Endodermal cell (in vitro differentiated cells): ENCODE measurements around the gene METTL13. TPM values are rescaled to one million over a fixed set of nuclear protein-coding genes. Genes with fewer than 3 reads are reported as not detected.

Source experiments
- DNase-seq: peaks from one replicate; pipeline ENCODE4 v3.0.0-alpha.2; 2017
- H3K27ac ChIP-seq: 2 replicates; pipeline ENCODE4 v1.5.1; 2013; ENCODE audit warnings: mild to moderate bottlenecking, low read depth, low read length, moderate library complexity
- H3K27me3 ChIP-seq: 2 replicates; pipeline ENCODE4 v1.6.1; 2013; ENCODE audit warnings: mild to moderate bottlenecking, low read length, moderate library complexity; ENCODE audit not compliant: insufficient read depth, control insufficient read depth, poor library complexity, severe bottlenecking
- H3K36me3 ChIP-seq: 2 replicates; pipeline ENCODE4 v1.7.0; 2013; ENCODE audit warnings: mild to moderate bottlenecking, low read length, moderate library complexity; ENCODE audit not compliant: control insufficient read depth, insufficient read depth
- H3K4me1 ChIP-seq: one replicate; pipeline ENCODE4 v1.7.0; 2013; ENCODE audit warnings: low read length; ENCODE audit not compliant: control insufficient read depth, insufficient read depth
- H3K4me3 ChIP-seq: 2 replicates; pipeline ENCODE4 v1.5.1; 2013; ENCODE audit warnings: mild to moderate bottlenecking, low read length, moderate library complexity
- H3K9ac ChIP-seq: 2 replicates; pipeline ENCODE4 v1.6.1; 2013; ENCODE audit warnings: mild to moderate bottlenecking, low read length, moderate library complexity; ENCODE audit not compliant: poor library complexity, severe bottlenecking; ENCODE audit errors: extremely low read depth
- H3K9me3 ChIP-seq: 2 replicates; pipeline ENCODE4 v1.6.1; 2013; ENCODE audit warnings: mild to moderate bottlenecking, low read length, moderate library complexity; ENCODE audit not compliant: control insufficient read depth
- H3K27ac Mint-ChIP-seq: 2 replicates; pipeline ENCODE4 v1.8.0; 2020; ENCODE audit warnings: mixed read lengths
- H3K27me3 Mint-ChIP-seq: 2 replicates; pipeline ENCODE4 v1.8.0; 2021; ENCODE audit warnings: mild to moderate bottlenecking, mixed read lengths; ENCODE audit not compliant: insufficient read depth
- H3K36me3 Mint-ChIP-seq: 2 replicates; pipeline ENCODE4 v1.8.0; 2020; ENCODE audit warnings: low read depth, mixed read lengths
- H3K4me1 Mint-ChIP-seq: 2 replicates; pipeline ENCODE4 v1.8.0; 2020; ENCODE audit warnings: mixed read lengths
- H3K4me3 Mint-ChIP-seq: 2 replicates; pipeline ENCODE4 v1.8.0; 2020; ENCODE audit warnings: mild to moderate bottlenecking, moderate library complexity, mixed read lengths
- H3K9me3 Mint-ChIP-seq: 2 replicates; pipeline ENCODE4 v1.8.0; 2020; ENCODE audit warnings: mild to moderate bottlenecking, mixed read lengths
- WGBS, 2 experiments: methylation state at CpG; one replicate each; pipeline versions ENCODE4 v1.1.5 to v1.1.7; 2013; ENCODE audit warnings: missing lambda C conversion rate in 2 of 2, mixed read lengths in 1 of 2; ENCODE audit not compliant: insufficient coverage in 1 of 2, insufficient read length in 1 of 2; 5-methylcytosine and 5-hydroxymethylcytosine counted together
- total RNA-seq, 2 donors: library from RNA; stranded (reverse); fragmentation: NEBNext Ultra II Directional in 1 of 2; extraction: Animal tissue kit (Norgen Biotek cat#: 25700) in 1 of 2; gene quantifications; 2 replicates in 1 of 2; 3 replicates in 1 of 2; pipeline ENCODE4 v1.2.1, GENCODE V29; 2021
- TF ChIP-seq, protein P1 (sequence below): fragments of 200-600 bp; sonication (generic); conservative IDR thresholded peaks from 2 replicates; pipeline ENCODE4 v1.5.0; 2021; ENCODE audit warnings: antibody characterized with exemption, mild to moderate bottlenecking

The METTL13 gene
- total RNA-seq, 2 donors from 2014 or later: 32.1 to 38.5 TPM

DNA sequence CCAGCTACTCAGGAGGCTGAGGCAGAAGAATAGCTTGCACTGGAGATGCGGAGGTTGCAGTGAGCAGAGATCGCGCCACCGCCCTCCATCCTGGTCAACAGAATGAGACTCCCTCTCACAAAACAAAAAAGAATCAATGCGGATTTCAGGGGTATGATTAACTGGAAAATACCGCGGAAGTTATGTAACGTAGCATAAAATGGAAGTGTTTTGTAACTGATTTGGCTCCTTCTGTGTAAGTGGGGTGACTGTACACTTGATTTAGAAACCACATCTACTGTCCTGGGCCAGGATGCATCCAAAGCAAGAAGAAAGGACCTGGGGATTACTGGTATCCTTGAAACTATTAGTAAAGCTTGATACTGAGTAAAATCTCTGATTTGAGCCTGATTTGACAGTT, 36.5 kb upstream of the METTL13 start:
- Histone ChIP-seq H3K9ac (no peak overlapping the region), H3K27me3 (no peaks in the 10 kb centered on the region), H3K27ac (no peak overlapping the region), H3K4me3 (no peak overlapping the region), H3K9me3 (no peaks in the 10 kb centered on the region), H3K36me3 (no peaks in the 10 kb centered on the region), H3K4me1 (no peaks in the 10 kb centered on the region)
- peaks cover 14% of the 10 kb centered on the region for H3K4me1 Mint-ChIP-seq
- H3K27me3 Mint-ChIP-seq: no peaks in the 10 kb centered on the region
- no peaks in the 10 kb centered on the region for H3K9me3 Mint-ChIP-seq
- H3K36me3 Mint-ChIP-seq: no peaks in the 10 kb centered on the region
- 96 to 100% methylated on average over 3 to 8 of the region's 8 CpGs for WGBS, 2 experiments
- TF ChIP-seq, protein P1, sequence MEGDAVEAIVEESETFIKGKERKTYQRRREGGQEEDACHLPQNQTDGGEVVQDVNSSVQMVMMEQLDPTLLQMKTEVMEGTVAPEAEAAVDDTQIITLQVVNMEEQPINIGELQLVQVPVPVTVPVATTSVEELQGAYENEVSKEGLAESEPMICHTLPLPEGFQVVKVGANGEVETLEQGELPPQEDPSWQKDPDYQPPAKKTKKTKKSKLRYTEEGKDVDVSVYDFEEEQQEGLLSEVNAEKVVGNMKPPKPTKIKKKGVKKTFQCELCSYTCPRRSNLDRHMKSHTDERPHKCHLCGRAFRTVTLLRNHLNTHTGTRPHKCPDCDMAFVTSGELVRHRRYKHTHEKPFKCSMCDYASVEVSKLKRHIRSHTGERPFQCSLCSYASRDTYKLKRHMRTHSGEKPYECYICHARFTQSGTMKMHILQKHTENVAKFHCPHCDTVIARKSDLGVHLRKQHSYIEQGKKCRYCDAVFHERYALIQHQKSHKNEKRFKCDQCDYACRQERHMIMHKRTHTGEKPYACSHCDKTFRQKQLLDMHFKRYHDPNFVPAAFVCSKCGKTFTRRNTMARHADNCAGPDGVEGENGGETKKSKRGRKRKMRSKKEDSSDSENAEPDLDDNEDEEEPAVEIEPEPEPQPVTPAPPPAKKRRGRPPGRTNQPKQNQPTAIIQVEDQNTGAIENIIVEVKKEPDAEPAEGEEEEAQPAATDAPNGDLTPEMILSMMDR: no peak
- H3K4me3 Mint-ChIP-seq: no peak overlapping the region
- no peak for DNase-seq
- H3K27ac Mint-ChIP-seq: no peak overlapping the region

DNA sequence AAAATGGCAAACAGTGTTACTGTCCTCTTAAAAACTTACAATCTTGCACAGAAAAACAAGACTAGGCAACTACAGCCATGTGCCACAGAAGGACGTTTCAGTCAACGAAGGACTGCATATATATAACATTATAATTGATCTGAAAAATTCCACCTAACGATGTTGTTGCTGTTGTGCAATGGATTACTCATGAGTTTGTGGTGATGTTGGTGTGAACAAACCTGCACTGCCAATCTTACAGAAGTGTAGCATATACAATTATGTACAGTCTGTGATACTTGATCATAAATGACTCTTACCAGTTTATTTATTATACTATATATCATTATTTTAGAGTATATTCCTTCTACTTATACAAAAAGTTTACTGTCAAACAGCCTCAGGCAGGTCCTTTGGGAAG, 32.8 kb upstream of the METTL13 start:
- no peak overlapping the region for H3K9ac ChIP-seq
- Mint-ChIP-seq H3K27ac (no peak overlapping the region), H3K9me3 (no peaks in the 10 kb centered on the region), H3K4me1 (no peaks in the 10 kb centered on the region), H3K36me3 (no peaks in the 10 kb centered on the region), H3K27me3 (no peaks in the 10 kb centered on the region), H3K4me3 (no peak overlapping the region)
- 100% methylated on average over 1 of the region's 3 CpGs; no CpG with 5 or more reads in 1 of the 2 experiments for WGBS, 2 experiments
- H3K4me1 ChIP-seq: no peaks in the 10 kb centered on the region
- H3K27ac ChIP-seq: no peak overlapping the region
- H3K36me3 ChIP-seq: no peaks in the 10 kb centered on the region
- no peak for DNase-seq
- no peaks in the 10 kb centered on the region for H3K27me3 ChIP-seq
- H3K9me3 ChIP-seq: no peaks in the 10 kb centered on the region
- H3K4me3 ChIP-seq: no peak overlapping the region
- TF ChIP-seq, protein P1: no peak

DNA sequence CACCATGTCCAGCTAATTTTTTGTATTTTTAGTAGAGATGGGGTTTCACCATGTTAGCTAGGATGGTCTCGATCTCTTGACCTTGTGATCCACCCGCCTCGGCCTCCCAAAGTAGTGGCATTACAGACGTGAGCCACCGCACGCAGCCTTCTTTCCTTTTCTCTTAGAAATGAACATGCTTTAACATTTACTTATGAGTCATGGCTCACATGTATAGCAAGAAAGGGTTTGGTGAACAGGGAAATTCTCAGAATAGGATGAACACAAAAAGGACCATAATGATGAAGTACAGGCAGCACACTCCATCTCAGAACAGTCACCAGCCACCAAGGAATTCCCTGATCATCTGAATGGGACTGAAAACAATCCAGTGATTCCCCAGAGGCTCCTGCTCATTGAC, 30.2 kb upstream of the METTL13 start:
- no peak for DNase-seq
- Histone ChIP-seq H3K9ac (no peak overlapping the region), H3K36me3 (no peaks in the 10 kb centered on the region), H3K4me1 (no peaks in the 10 kb centered on the region), H3K9me3 (no peaks in the 10 kb centered on the region), H3K27me3 (no peaks in the 10 kb centered on the region), H3K4me3 (no peak overlapping the region), H3K27ac (no peak overlapping the region)
- Mint-ChIP-seq H3K9me3 (peaks cover 2% of the 10 kb centered on the region), H3K4me1 (peaks cover 4% of the 10 kb centered on the region), H3K4me3 (no peak overlapping the region), H3K27ac (no peak overlapping the region), H3K36me3 (no peaks in the 10 kb centered on the region), H3K27me3 (no peaks in the 10 kb centered on the region)
- WGBS, 2 experiments: 91% methylated on average over 6 of the region's 6 CpGs; no CpG with 5 or more reads in 1 of the 2 experiments
- TF ChIP-seq, protein P1: no peak
